ENCODE results near the gene MTFR1L.

Gene MTFR1L

DNA sequence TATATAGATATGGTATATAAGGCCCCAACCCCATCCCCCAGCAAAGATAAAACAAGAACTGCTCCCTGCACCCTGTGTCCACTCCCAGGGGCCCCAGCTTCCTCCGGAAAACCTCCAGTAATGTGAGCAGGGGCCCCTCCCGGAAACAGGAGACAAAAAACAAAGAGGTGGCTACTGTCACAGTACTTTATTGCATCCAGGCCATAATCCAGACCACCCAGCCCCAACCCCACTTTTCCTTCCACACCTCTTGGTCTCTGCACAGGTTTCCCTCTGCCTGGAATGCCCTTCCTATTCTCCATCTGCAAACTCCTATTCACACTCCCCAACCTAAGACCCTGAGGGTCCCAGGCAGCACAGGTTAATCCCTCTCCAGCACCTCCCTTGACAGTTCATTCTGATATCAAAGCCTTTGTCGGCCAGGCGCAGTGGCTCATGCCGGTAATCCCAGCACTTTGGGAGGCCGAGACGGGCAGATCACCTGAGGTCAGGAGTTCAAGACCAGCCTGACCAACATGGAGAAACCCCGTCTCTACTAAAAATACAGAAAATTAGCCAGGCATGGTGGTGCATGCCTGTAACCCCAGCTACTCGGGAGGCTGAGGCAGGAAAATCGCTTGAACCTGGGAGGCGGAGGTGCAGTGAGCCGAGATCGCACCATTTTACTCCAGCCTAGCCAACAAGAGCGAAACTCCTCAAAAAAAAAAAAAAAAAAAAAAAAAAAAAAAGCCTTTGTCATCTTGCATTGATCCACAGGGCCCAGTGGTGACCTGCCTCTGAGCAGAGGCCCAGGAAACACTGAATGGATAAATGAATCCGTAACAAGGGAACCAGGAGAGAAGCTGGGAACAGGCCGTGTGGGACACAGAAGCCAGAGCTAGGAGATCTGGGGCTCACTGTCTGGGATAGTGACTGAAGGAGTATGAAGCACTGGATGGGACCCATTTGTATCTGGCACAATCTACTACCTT, 41.8 kb downstream of the MTFR1L start:
- DNase-seq (ENCODE audit: low read depth) = no peak

DNA sequence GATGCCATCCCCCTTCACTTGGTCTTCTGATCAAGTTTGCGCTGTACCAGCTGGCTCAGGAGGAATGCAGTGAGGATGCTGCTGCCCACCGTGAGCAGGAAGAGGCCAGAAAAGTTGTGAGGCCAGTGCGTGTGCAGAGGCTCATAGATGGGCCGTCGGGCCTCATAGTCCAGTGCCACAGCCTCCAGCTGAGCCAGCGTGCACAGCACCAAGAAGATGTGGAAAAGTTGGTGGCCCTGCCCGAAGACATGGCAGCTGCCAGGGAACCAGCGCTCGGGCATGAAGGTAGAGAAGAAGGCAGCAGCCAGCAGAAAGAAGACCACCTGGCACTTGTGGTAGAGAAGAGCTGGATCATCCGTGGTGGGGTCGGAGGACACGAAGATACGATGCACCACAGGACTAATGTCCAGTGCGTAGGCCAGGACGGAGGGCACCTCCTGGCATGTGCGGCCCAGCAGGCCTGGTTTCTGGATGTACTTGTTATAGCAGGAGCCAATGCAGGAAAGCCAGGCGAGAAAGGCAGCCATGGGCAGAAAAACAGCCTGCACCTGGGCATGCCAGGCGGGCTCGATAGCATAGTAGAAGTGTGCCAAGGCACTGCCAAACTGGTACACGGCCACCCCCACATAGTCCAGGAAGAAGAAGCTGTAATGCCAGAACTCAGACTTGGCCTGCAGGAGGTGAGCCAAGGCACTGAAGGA, 43.2 kb downstream of the MTFR1L start:
- no peak for DNase-seq (ENCODE audit: low read depth)

- no peak for DNase-seq (ENCODE audit: low read depth)
These were observed 43.9 kb downstream of the MTFR1L start for GRCh38 chr1:25863486-25864262.

DNA sequence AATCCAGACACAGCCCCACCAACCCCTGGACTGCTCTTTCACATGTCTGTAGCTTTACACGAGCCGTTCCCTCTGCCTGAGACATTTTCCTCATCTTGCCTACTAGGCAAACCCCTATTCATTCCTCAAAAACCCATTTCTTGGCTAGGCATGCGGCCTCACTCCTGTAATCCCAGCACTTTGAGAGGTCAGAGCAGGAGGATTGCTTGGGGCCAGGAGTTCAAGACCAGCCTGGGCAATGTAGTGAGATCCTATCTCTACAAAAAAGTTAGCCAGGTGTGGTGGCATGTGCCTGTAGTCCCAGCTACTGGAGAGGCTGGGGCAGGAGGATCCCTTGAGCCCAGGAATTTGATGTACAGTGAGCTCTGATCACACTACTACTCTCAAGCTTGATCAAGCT, 44.7 kb downstream of the MTFR1L start:
- no peak for DNase-seq (ENCODE audit: low read depth)

- DNase-seq (ENCODE audit: low read depth) = no peak
These were observed 46.5 kb downstream of the MTFR1L start for GRCh38 chr1:25866288-25866687.

DNA sequence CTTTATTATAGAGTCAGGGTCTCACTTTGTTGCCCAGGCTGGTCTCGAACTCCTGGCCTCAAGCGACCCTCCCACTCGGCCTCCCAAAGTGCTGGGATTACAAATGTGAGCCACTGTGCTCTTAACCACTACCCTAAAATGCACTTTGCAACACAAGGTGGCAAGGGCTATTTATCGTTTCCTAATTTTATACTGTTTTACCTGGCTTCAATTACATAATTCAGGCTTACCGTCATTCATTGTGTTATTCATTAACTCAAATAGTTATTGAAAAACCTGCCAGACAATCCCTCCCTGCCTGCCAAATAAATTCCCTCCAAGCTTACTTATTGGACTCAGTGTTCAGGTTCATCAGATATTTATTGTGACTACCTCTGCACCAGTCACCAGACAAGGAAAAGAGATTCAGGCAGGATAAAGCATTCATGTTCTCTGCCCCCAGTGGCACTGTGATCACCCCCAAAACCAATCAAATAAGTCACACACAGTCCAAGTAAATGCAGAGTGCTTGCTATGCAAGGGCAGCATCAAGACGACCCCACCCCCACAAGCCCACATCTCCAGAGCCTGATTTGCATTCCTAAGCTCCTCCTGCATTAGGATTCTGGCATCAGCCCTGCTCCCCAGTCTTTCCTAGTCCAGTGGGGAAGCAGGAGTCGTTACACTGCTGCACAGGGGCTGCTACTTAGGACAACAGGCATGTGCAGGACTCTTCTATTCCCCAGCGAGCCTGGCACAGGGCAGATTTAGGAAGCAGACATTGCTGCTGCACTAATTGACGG, 47.6 kb downstream of the MTFR1L start:
- no peak for DNase-seq (ENCODE audit: low read depth)

DNA sequence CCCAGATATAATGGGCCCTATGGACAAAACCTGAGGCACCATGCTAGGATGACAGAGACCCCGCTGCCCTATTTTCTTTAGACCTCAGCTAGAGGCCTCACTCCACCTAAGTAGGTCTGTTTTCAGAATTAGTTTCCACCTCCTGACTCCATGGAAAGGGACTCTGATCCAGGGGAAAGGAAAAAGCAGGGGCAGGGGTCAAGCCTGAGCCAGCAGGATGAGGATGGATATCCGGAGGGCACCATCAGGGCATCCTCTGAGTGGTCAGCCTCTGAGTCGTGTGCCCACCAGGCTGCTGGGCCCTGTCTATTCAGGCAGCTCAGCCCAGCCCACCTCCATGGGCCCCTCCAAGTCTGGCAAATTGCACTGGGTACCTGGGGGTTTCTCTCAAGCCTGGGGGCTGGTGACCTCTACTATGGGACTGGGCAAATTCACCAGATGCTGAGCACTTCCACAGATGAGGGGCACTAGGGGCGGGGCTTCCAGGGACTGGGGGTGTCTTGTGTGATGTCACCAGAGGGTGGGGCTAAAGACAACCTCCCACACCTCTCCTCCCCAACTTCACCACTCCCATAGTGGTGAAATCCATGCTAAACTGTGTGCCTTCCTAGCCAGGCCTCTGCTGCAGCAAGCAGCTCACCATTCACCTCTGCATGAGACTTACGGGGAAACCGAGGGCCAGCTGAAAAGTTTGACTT, 50.3 kb downstream of the MTFR1L start:
- no peak for DNase-seq (ENCODE audit: low read depth)

DNA sequence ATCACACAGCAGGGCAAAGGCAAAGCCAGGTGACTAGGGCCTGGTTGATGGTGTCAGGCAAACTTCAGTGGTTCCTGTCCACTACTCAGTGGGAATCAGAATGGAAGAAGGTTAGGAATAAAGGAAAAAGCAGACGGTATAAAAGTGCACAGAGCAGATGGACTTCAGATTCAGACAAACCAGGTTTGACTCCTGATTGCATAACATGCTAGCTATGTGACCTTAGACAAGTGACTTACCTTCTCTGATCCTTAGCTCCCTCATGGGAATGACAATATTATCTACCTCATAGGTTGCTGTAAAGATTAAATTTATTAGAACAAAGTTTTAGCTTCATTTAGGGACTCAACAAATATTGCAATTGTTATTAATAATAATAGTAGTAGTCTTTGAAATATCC, 50.9 kb downstream of the MTFR1L start:
- no peak for DNase-seq (ENCODE audit: low read depth)

- no peak for DNase-seq (ENCODE audit: low read depth)
These were observed 51.4 kb downstream of the MTFR1L start for GRCh38 chr1:25871086-25871703.

- no peak for DNase-seq (ENCODE audit: low read depth)
These were observed 52.1 kb downstream of the MTFR1L start for GRCh38 chr1:25871704-25872494.

DNA sequence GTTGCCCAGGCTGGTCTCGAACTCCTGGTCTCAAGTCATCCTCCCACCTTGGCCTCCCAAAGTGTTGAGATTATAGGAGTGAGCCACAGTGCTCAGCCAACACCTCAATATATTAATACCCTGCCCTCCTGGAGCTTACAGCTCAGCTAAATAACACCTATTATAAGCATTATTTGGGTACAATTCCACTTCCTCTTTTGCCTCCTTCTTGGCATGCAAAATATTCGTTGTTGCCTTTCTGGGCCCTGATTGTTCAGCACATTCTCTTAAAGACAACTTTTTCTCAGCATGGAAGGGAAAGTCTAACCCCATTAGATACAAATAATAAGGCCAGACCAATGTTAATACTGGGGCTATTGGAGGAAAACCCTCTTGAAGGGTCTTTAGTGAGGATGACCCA, 53.0 kb downstream of the MTFR1L start:
- DNase-seq (ENCODE audit: low read depth) = no peak

DNA sequence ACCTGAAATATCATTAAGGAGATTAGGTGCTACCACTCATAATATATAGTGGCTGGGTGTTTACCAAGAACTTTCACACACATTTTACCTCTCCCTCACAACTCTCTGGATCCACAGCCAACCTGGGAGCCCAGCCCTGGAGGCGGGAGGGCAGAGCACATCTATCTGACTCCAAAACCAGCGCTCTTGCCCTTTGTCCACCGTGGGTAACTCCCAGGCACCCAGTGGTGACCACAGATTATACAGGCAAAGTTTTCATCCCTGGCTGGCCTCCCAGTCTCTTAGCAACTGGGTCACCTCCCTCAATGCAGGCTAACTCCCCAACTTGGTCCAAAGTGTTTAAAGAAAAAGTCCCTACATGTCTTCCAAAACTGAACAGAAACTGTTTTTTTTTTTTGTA, 53.4 kb downstream of the MTFR1L start:
- no peak for DNase-seq (ENCODE audit: low read depth)

DNA sequence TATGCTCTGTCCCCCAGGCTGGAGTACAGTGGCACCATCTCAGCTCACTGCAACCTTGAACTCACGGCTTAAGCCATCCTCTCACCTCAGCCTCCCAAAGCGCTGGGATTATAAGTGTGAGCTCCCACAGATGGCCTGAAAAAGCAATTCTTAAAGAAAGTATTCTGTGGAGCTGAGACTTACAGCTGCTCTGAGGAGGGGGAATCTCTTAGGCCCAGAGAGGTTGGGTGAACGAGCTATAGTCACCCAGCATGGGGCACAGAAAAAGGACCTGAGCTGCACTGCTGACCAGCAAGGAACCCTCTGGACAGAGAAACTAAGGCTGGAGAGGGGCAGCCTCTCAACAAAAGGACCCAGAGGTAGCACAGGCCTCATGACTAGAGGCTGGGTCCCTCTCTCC, 54.5 kb downstream of the MTFR1L start:
- DNase-seq (ENCODE audit: low read depth) = no peak

DNA sequence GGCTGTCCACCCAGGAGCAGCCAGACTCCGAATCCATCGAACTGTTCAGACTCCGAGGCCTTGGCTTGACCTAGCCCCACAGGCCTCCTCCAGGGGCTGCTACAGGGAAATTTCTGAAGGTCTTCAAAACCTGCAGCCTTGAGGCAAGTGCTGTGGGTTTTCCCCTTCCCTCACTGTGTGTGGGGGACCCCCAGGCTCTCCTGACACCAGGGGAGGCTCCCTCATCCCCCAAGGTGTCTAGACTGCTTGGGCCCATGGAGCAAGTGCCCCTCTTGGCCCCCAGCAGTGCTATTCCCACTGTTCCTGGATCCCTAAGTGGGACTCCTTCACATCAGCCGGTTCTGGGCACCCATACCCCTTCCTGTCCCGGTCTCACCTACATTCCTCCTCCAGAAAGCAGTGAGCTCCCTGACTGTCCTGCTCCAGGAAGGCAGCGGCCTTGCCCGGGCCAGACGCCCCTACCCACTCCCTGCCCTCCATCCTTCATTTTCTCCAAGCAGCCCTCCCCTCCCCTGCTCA, 54.9 kb downstream of the MTFR1L start:
- DNase-seq (ENCODE audit: low read depth) = no peak

GRCh38 chr1:25875154-25875855, 55.6 kb downstream of the MTFR1L start, which contains the start of gene PAQR7:
Gene PAQR7, minus strand, starts transcription at chr1:25875708. Its CDS starts 11,869 bp downstream, at chr1:25863839.
- no peak for DNase-seq (ENCODE audit: low read depth)

GRCh38 chr1:25875856-25876692, 56.3 kb downstream of the MTFR1L start:
- DNase-seq (ENCODE audit: low read depth) = no peak

DNA sequence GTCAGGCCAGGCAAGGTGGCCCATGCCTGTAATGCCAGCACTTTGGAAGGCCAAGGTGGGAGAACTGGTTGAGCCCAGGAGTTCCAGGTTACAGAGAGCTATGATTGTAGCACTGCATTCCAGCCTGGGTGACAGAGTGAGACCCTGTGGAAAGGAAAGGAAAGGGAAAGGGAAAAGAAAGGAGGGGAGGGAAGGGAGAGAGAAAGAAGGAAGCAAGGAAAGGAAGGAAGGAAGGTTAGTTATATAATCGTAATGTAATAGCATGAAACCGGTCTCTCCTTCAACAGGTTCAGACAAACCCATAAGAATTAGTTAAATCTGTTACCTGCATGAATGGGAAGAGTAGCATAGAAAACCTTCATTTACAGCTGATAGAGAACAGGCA, 56.9 kb downstream of the MTFR1L start:
- no peak for DNase-seq (ENCODE audit: low read depth)

DNA sequence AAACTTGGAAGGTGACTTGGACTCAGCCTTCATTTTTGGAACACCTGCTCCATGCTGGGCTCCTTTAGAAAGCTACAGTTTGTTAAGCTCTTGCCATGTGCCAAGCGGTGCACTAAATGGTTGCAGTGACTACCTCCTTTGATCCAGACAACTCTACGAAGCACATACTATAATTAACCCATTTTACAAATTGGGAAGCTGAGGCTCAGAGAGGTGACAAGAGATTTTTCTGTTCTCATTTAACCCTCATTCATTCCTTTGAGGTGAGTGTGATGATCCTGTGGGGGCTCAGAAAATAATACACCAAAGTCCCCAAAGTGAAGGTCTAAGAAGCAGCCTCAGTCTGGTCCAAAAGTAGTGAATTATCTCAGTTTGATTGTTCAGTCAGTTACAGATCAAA, 57.4 kb downstream of the MTFR1L start:
- no peak for DNase-seq (ENCODE audit: low read depth)

All from HS-5 (cell line).